ENCODE data around the gene EML4. TPM values are rescaled to one million over a fixed set of nuclear protein-coding genes. Genes with fewer than 3 reads are reported as not detected.

Gene EML4
- total and polyA plus RNA-seq, 4 donors = 22.6 to 85.8 (median 54.4) TPM

DNA sequence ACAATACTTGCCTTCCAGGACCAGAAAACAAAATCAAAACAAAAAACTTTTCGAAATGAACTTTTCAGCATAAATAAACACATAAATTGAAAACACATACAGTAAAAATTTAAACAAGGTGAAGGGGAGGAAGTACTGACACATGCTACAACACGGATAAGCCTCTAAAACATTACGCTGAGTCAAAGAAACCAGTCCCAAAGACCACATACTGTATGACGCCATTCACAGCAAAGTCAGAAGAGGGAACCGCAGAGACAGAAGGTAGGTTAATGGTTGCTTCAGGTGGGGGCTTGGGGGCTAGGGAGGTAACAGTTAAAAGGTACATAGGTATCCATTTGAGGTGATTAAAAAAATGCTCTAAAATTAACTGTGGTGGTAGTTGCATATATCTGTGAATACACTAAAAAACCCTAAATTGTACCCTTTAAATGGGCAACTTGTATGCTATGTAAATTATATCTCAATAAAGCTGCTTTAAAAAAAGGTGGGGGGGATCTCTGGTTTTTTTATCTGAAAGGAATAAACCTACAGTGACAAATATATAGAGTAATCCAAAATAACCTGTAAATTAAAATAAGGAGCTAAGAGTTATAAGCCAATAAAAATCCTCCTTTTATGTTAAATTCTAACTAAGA, 184.8 kb downstream of the EML4 start:
- H3K4me1 ChIP-seq (ENCODE audit: control insufficient read depth in 5 of 5, insufficient read depth in 5 of 5, low read length in 5 of 5) = peaks cover 0 to 5% (median under 1%) of the 10 kb centered on the region in 5 donors
- peaks cover 4 to 15% (median 8%) of the 10 kb centered on the region in 4 donors for H3K36me3 ChIP-seq (ENCODE audit: control insufficient read depth in 4 of 4, insufficient read depth in 4 of 4, low read length in 4 of 4)
- WGBS, 2 donors = 75 to 83% methylated on average over 5 of the region's 5 CpGs
- no peak for DNase-seq
- no peaks in the 10 kb centered on the region for H3K27me3 ChIP-seq (ENCODE audit: control insufficient read depth in 3 of 3, insufficient read depth in 3 of 3, low read length in 2 of 3)
- no peak for ATAC-seq (ENCODE audit: insufficient read depth, low FRiP score)
- TF ChIP-seq, protein P1, sequence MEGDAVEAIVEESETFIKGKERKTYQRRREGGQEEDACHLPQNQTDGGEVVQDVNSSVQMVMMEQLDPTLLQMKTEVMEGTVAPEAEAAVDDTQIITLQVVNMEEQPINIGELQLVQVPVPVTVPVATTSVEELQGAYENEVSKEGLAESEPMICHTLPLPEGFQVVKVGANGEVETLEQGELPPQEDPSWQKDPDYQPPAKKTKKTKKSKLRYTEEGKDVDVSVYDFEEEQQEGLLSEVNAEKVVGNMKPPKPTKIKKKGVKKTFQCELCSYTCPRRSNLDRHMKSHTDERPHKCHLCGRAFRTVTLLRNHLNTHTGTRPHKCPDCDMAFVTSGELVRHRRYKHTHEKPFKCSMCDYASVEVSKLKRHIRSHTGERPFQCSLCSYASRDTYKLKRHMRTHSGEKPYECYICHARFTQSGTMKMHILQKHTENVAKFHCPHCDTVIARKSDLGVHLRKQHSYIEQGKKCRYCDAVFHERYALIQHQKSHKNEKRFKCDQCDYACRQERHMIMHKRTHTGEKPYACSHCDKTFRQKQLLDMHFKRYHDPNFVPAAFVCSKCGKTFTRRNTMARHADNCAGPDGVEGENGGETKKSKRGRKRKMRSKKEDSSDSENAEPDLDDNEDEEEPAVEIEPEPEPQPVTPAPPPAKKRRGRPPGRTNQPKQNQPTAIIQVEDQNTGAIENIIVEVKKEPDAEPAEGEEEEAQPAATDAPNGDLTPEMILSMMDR (IDR thresholded peaks at IDR 0.05; ENCODE audit: control extremely low read depth, extremely low read depth) = no peak
- H3K9ac ChIP-seq (ENCODE audit: insufficient read depth in 1 of 2, low read length in 2 of 2) = no peak overlapping the region
- H3K9me3 ChIP-seq (ENCODE audit: control insufficient read depth in 4 of 4, insufficient read depth in 3 of 4, low read length in 3 of 4) = no peaks in the 10 kb centered on the region
- H3K27ac ChIP-seq (ENCODE audit: low read depth in 1 of 2, low read length in 1 of 2) = no peak overlapping the region
- H3K4me3 ChIP-seq = no peak overlapping the region

DNA sequence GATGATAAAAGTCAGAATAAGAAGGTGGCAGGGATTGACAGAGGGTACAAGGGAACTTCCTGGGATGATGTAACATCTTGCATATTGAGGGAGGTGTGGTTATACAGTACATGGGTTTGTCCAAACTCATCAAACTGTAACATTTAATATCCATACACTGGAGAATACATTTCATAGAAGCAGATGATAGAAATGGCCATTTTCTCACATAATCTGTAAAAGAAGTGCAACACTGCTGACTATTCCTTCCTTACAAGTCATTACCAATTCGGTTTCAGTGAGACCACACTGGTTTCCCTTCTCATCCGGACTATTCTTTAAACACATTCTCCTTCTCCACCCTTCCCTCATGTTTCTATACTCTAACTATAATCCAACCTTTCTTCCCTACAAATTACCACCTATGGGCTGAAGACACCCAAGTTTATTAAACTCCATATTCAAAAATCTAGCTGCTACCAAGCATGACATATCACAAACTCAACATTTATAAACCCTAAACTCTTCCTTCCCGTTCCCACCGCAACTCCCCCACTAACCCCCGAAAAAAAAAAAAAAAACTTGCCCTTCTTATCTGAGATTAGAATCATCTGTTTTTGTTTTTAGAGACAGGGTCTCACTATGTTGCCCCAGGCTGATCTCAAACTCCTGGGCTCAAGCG, 190.3 kb downstream of the EML4 start:
- Histone ChIP-seq H3K4me3 (no peak overlapping the region), H3K9me3 (ENCODE audit: control insufficient read depth in 4 of 4, insufficient read depth in 3 of 4, low read length in 3 of 4) (no peaks in the 10 kb centered on the region), H3K36me3 (ENCODE audit: control insufficient read depth in 4 of 4, insufficient read depth in 4 of 4, low read length in 4 of 4) (peaks cover 0 to 3% (median under 1%) of the 10 kb centered on the region in 4 donors), H3K27ac (ENCODE audit: low read depth in 1 of 2, low read length in 1 of 2) (peak overlapping the region; percentile 4 to 9), H3K27me3 (ENCODE audit: control insufficient read depth in 3 of 3, insufficient read depth in 3 of 3, low read length in 2 of 3) (no peaks in the 10 kb centered on the region), H3K9ac (ENCODE audit: insufficient read depth in 1 of 2, low read length in 2 of 2) (peak overlapping the region; percentile 93 to 96), H3K4me1 (ENCODE audit: control insufficient read depth in 5 of 5, insufficient read depth in 5 of 5, low read length in 5 of 5) (peaks cover 2 to 21% (median 17%) of the 10 kb centered on the region in 5 donors)
- TF ChIP-seq, protein P1 (IDR thresholded peaks at IDR 0.05; ENCODE audit: control extremely low read depth, extremely low read depth) = no peak
- WGBS, 2 donors = 23 to 29% methylated on average over 6 of the region's 6 CpGs
- ATAC-seq (ENCODE audit: insufficient read depth, low FRiP score) (no peak), DNase-seq (no peak)

DNA sequence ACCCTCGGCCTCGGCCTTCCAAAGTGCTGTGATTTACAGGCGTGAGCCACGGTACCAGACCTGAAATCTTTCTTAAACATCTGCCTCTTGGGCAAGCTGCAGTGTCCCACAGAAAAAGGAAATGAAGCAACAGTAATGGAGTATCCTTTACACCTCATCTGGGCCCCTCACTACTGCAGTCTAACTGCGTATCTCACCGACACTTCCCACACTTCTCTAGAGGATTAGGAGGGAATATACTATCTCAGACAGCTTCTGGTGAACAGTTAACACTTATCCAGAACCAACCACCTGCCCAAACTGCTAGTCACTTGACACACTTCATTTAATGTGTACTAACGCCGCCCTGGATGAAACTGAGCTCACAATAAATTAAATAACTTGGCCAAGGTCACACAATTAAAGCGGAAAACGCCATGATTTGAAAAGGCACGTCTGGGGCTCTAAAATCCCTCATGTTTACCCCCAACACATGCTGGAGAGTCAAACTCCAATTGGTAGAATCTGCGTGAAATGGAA, 190.9 kb downstream of the EML4 start:
- Histone ChIP-seq H3K4me3 (peak overlapping the region; percentile 84), H3K27ac (ENCODE audit: low read depth in 1 of 2, low read length in 1 of 2) (peak overlapping the region; percentile 4 to 9), H3K36me3 (ENCODE audit: control insufficient read depth in 4 of 4, insufficient read depth in 4 of 4, low read length in 4 of 4) (peaks cover 0 to 3% (median under 1%) of the 10 kb centered on the region in 4 donors), H3K9me3 (ENCODE audit: control insufficient read depth in 4 of 4, insufficient read depth in 3 of 4, low read length in 3 of 4) (no peaks in the 10 kb centered on the region), H3K27me3 (ENCODE audit: control insufficient read depth in 3 of 3, insufficient read depth in 3 of 3, low read length in 2 of 3) (no peaks in the 10 kb centered on the region), H3K9ac (ENCODE audit: insufficient read depth in 1 of 2, low read length in 2 of 2) (peak overlapping the region; percentile 93 to 96), H3K4me1 (ENCODE audit: control insufficient read depth in 5 of 5, insufficient read depth in 5 of 5, low read length in 5 of 5) (peaks cover 2 to 21% (median 17%) of the 10 kb centered on the region in 5 donors)
- DNase-seq (peak in 2 of 3 donors; percentile 47 to 60), ATAC-seq (ENCODE audit: insufficient read depth, low FRiP score) (no peak)
- TF ChIP-seq, protein P1 (IDR thresholded peaks at IDR 0.05; ENCODE audit: control extremely low read depth, extremely low read depth) = no peak
- WGBS, 2 donors = 6 to 7% methylated on average over 12 of the region's 12 CpGs
